Colonic mucosa (tissue), 4 donors: ENCODE results near the gene MYD88. TPM values are rescaled to one million over a fixed set of nuclear protein-coding genes. Genes with fewer than 3 reads are reported as not detected.

Experiments used
- DNase-seq: peaks from one replicate; pipeline ENCODE4 v3.0.0-alpha.2; 2020
- H3K27ac ChIP-seq: fragments of 200-600 bp; one replicate; pipeline ENCODE4 v1.8.0; 2021
- H3K27me3 ChIP-seq: fragments of 200-600 bp; one replicate; pipeline ENCODE4 v1.8.0; 2021
- H3K36me3 ChIP-seq: fragments of 200-600 bp; one replicate; pipeline ENCODE4 v1.8.0; 2021
- H3K4me1 ChIP-seq: fragments of 200-600 bp; one replicate; pipeline ENCODE4 v1.8.0; 2021; ENCODE audit warnings: mild to moderate bottlenecking
- H3K4me3 ChIP-seq: fragments of 200-600 bp; one replicate; pipeline ENCODE4 v1.8.0; 2021
- H3K9ac ChIP-seq, 2 donors: one replicate each; pipeline ENCODE4 v1.7.0; 2013; ENCODE audit warnings: control low read depth in 2 of 2, low read depth in 2 of 2, low read length in 2 of 2
- H3K9me3 ChIP-seq: fragments of 200-600 bp; one replicate; pipeline ENCODE4 v1.8.0; 2021
- intact Hi-C: fragments of 100-400 bp; cut with DNase I; formaldehyde crosslinking; loops from one replicate; pipeline ENCODE4 v1.14.1; 2022
- total RNA-seq, 2 donors: library from RNA; stranded (reverse); fragmentation: NEBNext Ultra II Directional in 1 of 2; extraction: Animal tissue kit (Norgen Biotek cat#: 25700) in 1 of 2; gene quantifications; one replicate each; pipeline ENCODE4 v1.2.1, GENCODE V29; 2021
- TF ChIP-seq, protein P1 (sequence below): fragments of 200-600 bp; IDR thresholded peaks from one replicate; pipeline ENCODE4 v1.8.0; 2022; ENCODE audit warnings: antibody characterized with exemption, mild to moderate bottlenecking
- donor health status: healthy.
- donor health status: DM: no; HTN: no; CAD: no.
- donor health status: DM: no; HTN: no; CAD: no.

The MYD88 gene
- total RNA-seq, 2 donors from 2014 or later = 69.5 to 70.4 TPM

GRCh38 chr3:38117748-38118420 lies 20.6 kb upstream of the MYD88 start:
- Histone ChIP-seq H3K36me3 (peaks cover 5% of the 10 kb centered on the region), H3K9ac (no peak overlapping the region), H3K27me3 (no peaks in the 10 kb centered on the region), H3K4me1 (no peaks in the 10 kb centered on the region), H3K4me3 (no peak overlapping the region), H3K27ac (no peak overlapping the region), H3K9me3 (no peaks in the 10 kb centered on the region)
- intact Hi-C loops = loop anchor here (5.0 to 10.0 kb wide), 2 partner anchors 143 to 359 kb away; no protein-coding TSS in a partner anchor
- DNase-seq = peak; percentile 78
- TF ChIP-seq, protein P1, sequence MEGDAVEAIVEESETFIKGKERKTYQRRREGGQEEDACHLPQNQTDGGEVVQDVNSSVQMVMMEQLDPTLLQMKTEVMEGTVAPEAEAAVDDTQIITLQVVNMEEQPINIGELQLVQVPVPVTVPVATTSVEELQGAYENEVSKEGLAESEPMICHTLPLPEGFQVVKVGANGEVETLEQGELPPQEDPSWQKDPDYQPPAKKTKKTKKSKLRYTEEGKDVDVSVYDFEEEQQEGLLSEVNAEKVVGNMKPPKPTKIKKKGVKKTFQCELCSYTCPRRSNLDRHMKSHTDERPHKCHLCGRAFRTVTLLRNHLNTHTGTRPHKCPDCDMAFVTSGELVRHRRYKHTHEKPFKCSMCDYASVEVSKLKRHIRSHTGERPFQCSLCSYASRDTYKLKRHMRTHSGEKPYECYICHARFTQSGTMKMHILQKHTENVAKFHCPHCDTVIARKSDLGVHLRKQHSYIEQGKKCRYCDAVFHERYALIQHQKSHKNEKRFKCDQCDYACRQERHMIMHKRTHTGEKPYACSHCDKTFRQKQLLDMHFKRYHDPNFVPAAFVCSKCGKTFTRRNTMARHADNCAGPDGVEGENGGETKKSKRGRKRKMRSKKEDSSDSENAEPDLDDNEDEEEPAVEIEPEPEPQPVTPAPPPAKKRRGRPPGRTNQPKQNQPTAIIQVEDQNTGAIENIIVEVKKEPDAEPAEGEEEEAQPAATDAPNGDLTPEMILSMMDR = peak; percentile 77

GRCh38 chr3:38118421-38119247 lies 19.8 kb upstream of the MYD88 start:
- no peaks in the 10 kb centered on the region for H3K4me1 ChIP-seq
- no peak overlapping the region for H3K27ac ChIP-seq
- H3K9ac ChIP-seq = no peak overlapping the region
- TF ChIP-seq, protein P1 = no peak
- H3K9me3 ChIP-seq = no peaks in the 10 kb centered on the region
- H3K36me3 ChIP-seq = peaks cover 5% of the 10 kb centered on the region
- intact Hi-C loops = loop anchor here (5.0 to 10.0 kb wide), 2 partner anchors 144 to 359 kb away; no protein-coding TSS in a partner anchor
- no peaks in the 10 kb centered on the region for H3K27me3 ChIP-seq
- DNase-seq = no peak
- no peak overlapping the region for H3K4me3 ChIP-seq

DNA sequence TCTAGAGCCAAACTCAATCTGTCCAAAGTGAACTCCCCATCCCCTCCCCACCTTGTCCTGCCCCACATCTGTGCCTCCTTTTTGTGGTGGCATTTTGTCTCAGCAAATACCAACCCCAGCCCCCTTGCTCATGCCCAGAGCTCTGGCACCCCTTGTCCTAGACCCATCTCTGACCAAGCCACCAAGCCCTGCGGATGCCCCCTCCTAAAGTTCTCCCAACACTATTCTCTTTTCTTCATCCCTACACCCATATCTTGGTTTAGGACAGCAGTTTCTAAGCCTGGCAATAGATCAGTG lies 19.3 kb upstream of the MYD88 start:
- no peak overlapping the region for H3K9ac ChIP-seq
- no peaks in the 10 kb centered on the region for H3K9me3 ChIP-seq
- DNase-seq = no peak
- TF ChIP-seq, protein P1 = no peak
- H3K4me1 ChIP-seq = no peaks in the 10 kb centered on the region
- no peak overlapping the region for H3K4me3 ChIP-seq
- H3K36me3 ChIP-seq = peaks cover 5% of the 10 kb centered on the region
- no peaks in the 10 kb centered on the region for H3K27me3 ChIP-seq
- H3K27ac ChIP-seq = no peak overlapping the region
- intact Hi-C loops = loop anchor here (5.0 to 10.0 kb wide), 2 partner anchors 144 to 358 kb away; no protein-coding TSS in a partner anchor

GRCh38 chr3:38119821-38120692 lies 18.4 kb upstream of the MYD88 start:
- Histone ChIP-seq H3K9me3 (no peaks in the 10 kb centered on the region), H3K36me3 (peaks cover 5% of the 10 kb centered on the region), H3K4me3 (no peak overlapping the region), H3K9ac (no peak overlapping the region), H3K4me1 (no peaks in the 10 kb centered on the region), H3K27ac (no peak overlapping the region), H3K27me3 (no peaks in the 10 kb centered on the region)
- no peak for DNase-seq
- intact Hi-C loops = loop anchor here (5.0 to 10.0 kb wide), 2 partner anchors 145 to 357 kb away; no protein-coding TSS in a partner anchor
- TF ChIP-seq, protein P1 = no peak
